Upper lobe of left lung (tissue), 4 donors: ENCODE results near the gene PSMG4.

Source experiments
- POLR2A ChIP-seq, 4 donors: fragments of 450-650 bp; IDR thresholded peaks; one replicate each; pipeline ENCODE4 v1.5.1; 2016 to 2017; ENCODE audit warnings: antibody characterized with exemption in 4 of 4, mild to moderate bottlenecking in 2 of 4
- TF ChIP-seq, protein P1 (sequence below), 6 experiments: fragments of 450-650 bp in 4 of 6; fragments of 200-600 bp in 2 of 6; sonication (generic) in 2 of 6; IDR thresholded peaks; one replicate each; pipeline ENCODE4 v1.5.1; 2016 to 2019; ENCODE audit warnings: antibody characterized with exemption in 6 of 6

DNA sequence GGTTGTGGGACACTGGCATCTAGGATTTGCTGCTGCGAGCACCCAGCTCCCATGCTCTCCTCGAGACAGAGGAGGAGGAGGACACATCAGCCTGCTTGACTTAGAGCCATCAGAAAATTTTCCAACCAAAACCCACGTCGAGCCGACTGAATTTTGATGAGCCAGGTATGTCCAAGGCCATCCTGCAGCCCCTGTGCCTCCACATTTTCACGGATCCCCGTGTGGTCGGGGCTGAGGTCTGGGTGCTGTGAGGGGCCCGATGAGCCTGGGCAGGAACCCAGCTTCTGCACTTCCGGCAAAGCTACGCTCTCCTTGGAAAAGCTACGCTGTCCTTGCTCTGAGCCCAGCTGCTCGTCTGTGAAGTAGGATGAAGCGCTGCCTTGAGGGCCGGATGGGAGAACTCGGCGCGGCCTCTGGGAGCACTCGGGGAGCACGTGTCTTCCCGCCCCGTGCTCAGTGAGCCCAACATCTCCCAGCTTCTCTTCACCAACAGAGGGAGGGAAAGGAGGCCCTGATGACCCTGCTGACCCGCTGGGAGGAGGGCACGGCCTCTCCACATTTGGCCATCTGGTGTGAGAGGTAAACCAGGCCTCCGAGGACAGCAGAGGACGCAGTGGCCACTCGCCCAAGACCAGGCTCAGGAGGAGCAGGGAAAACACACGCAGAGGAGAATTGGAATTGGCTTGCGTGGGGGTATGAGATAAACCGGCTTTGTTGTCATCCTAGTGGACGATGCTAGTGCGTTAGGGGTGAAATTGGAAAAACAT, 33.9 kb downstream of the PSMG4 start:
- no peak for TF ChIP-seq POLR2A (IDR thresholded peaks at IDR 0.05)
- TF ChIP-seq, protein P1, sequence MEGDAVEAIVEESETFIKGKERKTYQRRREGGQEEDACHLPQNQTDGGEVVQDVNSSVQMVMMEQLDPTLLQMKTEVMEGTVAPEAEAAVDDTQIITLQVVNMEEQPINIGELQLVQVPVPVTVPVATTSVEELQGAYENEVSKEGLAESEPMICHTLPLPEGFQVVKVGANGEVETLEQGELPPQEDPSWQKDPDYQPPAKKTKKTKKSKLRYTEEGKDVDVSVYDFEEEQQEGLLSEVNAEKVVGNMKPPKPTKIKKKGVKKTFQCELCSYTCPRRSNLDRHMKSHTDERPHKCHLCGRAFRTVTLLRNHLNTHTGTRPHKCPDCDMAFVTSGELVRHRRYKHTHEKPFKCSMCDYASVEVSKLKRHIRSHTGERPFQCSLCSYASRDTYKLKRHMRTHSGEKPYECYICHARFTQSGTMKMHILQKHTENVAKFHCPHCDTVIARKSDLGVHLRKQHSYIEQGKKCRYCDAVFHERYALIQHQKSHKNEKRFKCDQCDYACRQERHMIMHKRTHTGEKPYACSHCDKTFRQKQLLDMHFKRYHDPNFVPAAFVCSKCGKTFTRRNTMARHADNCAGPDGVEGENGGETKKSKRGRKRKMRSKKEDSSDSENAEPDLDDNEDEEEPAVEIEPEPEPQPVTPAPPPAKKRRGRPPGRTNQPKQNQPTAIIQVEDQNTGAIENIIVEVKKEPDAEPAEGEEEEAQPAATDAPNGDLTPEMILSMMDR (IDR thresholded peaks at IDR 0.05), result no peak
